ENCODE data around the gene SNX5. TPM values are rescaled to one million over a fixed set of nuclear protein-coding genes. Genes with fewer than 3 reads are reported as not detected.
A peak's percentile ranks its signal among the peaks of the same experiment; 100 is the strongest.

Gene SNX5
- total and polyA plus RNA-seq, 2 of the 13 experiments (the other 11 are each of a cell fraction or from before 2014, with no cell fraction given), result 664 to 1,040 TPM

DNA sequence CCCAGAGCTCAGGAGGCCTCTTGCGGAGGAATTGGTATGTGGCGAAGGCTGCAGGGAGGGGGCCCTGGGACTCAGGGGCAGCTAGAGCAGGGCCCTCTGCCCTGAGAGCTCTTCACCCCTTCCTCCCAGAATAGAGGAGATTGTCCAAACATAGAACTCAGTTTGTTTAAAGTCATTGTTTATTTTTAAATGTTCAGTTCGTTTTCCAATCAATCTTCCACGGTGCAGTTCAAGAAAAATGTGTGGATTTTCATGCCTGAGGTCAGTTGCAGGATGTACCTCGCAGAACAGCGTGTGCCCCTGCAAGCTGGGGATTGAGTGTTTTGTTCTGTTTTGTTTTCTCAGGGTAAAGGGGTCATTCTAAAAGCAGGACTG lies 37.4 kb upstream of the SNX5 start (continued):
- TF ChIP-seq, protein P1, sequence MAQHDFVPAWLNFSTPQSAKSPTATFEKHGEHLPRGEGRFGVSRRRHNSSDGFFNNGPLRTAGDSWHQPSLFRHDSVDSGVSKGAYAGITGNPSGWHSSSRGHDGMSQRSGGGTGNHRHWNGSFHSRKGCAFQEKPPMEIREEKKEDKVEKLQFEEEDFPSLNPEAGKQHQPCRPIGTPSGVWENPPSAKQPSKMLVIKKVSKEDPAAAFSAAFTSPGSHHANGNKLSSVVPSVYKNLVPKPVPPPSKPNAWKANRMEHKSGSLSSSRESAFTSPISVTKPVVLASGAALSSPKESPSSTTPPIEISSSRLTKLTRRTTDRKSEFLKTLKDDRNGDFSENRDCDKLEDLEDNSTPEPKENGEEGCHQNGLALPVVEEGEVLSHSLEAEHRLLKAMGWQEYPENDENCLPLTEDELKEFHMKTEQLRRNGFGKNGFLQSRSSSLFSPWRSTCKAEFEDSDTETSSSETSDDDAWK (CRISPR knock-in tag; IDR thresholded peaks at IDR 0.05), result no peak
- TF ChIP-seq ZNF282 (IDR thresholded peaks at IDR 0.05; ENCODE audit: partially characterized antibody) (no peak), NFE2L2 (IDR thresholded peaks at IDR 0.05; ENCODE audit: low read length) (no peak), XBP1 (CRISPR knock-in tag; IDR thresholded peaks at IDR 0.05) (no peak), TBP (CRISPR knock-in tag; IDR thresholded peaks at IDR 0.05) (no peak), ZNF451 (CRISPR knock-in tag; IDR thresholded peaks at IDR 0.05) (no peak), NCOA2 (CRISPR knock-in tag; IDR thresholded peaks at IDR 0.05) (no peak), SP2 (CRISPR knock-in tag; IDR thresholded peaks at IDR 0.05) (no peak), IRX3 (CRISPR knock-in tag; IDR thresholded peaks at IDR 0.05; ENCODE audit: borderline replicate concordance, low read depth) (no peak), THAP11 (CRISPR knock-in tag; IDR thresholded peaks at IDR 0.05) (no peak), ZNF850 (CRISPR knock-in tag; conservative IDR thresholded peaks at IDR 0.05) (no peak), ZNF160 (CRISPR knock-in tag; IDR thresholded peaks at IDR 0.05) (peak; percentile 59; the same call in 1 of the 2 replicates), ZNF24 (IDR thresholded peaks at IDR 0.05) (no peak), ZNF329 (CRISPR knock-in tag; IDR thresholded peaks at IDR 0.05; ENCODE audit: low read depth) (no peak), JUN (CRISPR knock-in tag; IDR thresholded peaks at IDR 0.05) (no peak), RARA (CRISPR knock-in tag; IDR thresholded peaks at IDR 0.05) (no peak), HDAC1 (CRISPR knock-in tag; IDR thresholded peaks at IDR 0.05) (peak; percentile 42; the same call in 1 of the 2 replicates)
- TF ChIP-seq, protein P2, sequence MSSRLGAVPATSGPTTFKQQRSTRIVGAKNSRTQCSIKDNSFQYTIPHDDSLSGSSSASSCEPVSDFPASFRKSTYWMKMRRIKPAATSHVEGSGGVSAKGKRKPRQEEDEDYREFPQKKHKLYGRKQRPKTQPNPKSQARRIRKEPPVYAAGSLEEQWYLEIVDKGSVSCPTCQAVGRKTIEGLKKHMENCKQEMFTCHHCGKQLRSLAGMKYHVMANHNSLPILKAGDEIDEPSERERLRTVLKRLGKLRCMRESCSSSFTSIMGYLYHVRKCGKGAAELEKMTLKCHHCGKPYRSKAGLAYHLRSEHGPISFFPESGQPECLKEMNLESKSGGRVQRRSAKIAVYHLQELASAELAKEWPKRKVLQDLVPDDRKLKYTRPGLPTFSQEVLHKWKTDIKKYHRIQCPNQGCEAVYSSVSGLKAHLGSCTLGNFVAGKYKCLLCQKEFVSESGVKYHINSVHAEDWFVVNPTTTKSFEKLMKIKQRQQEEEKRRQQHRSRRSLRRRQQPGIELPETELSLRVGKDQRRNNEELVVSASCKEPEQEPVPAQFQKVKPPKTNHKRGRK (CRISPR knock-in tag; IDR thresholded peaks at IDR 0.05), result no peak
- TF ChIP-seq, protein P3, sequence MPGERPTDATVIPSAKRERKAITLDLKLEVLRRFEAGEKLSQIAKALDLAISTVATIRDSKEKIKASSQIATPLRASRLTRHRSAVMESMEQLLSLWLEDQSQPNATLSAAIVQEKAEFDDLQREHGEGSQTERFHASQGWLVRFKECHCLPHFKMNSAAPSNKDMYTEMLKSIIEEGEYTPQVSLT (CRISPR knock-in tag; IDR thresholded peaks at IDR 0.05; ENCODE audit: borderline replicate concordance, low read depth), result no peak
- TF ChIP-seq, protein P4, sequence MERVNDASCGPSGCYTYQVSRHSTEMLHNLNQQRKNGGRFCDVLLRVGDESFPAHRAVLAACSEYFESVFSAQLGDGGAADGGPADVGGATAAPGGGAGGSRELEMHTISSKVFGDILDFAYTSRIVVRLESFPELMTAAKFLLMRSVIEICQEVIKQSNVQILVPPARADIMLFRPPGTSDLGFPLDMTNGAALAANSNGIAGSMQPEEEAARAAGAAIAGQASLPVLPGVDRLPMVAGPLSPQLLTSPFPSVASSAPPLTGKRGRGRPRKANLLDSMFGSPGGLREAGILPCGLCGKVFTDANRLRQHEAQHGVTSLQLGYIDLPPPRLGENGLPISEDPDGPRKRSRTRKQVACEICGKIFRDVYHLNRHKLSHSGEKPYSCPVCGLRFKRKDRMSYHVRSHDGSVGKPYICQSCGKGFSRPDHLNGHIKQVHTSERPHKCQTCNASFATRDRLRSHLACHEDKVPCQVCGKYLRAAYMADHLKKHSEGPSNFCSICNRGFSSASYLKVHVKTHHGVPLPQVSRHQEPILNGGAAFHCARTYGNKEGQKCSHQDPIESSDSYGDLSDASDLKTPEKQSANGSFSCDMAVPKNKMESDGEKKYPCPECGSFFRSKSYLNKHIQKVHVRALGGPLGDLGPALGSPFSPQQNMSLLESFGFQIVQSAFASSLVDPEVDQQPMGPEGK (CRISPR knock-in tag; IDR thresholded peaks at IDR 0.05), result peak; percentile 54
- TF ChIP-seq, protein P5, sequence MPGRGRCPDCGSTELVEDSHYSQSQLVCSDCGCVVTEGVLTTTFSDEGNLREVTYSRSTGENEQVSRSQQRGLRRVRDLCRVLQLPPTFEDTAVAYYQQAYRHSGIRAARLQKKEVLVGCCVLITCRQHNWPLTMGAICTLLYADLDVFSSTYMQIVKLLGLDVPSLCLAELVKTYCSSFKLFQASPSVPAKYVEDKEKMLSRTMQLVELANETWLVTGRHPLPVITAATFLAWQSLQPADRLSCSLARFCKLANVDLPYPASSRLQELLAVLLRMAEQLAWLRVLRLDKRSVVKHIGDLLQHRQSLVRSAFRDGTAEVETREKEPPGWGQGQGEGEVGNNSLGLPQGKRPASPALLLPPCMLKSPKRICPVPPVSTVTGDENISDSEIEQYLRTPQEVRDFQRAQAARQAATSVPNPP (CRISPR knock-in tag; IDR thresholded peaks at IDR 0.05), result no peak
- TF ChIP-seq, protein P6, sequence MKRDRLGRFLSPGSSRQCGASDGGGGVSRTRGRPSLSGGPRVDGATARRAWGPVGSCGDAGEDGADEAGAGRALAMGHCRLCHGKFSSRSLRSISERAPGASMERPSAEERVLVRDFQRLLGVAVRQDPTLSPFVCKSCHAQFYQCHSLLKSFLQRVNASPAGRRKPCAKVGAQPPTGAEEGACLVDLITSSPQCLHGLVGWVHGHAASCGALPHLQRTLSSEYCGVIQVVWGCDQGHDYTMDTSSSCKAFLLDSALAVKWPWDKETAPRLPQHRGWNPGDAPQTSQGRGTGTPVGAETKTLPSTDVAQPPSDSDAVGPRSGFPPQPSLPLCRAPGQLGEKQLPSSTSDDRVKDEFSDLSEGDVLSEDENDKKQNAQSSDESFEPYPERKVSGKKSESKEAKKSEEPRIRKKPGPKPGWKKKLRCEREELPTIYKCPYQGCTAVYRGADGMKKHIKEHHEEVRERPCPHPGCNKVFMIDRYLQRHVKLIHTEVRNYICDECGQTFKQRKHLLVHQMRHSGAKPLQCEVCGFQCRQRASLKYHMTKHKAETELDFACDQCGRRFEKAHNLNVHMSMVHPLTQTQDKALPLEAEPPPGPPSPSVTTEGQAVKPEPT (CRISPR knock-in tag; IDR thresholded peaks at IDR 0.05; ENCODE audit: low read depth), result no peak
- TF ChIP-seq, protein P7, sequence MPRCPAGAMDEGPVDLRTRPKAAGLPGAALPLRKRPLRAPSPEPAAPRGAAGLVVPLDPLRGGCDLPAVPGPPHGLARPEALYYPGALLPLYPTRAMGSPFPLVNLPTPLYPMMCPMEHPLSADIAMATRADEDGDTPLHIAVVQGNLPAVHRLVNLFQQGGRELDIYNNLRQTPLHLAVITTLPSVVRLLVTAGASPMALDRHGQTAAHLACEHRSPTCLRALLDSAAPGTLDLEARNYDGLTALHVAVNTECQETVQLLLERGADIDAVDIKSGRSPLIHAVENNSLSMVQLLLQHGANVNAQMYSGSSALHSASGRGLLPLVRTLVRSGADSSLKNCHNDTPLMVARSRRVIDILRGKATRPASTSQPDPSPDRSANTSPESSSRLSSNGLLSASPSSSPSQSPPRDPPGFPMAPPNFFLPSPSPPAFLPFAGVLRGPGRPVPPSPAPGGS (CRISPR knock-in tag; IDR thresholded peaks at IDR 0.05), result no peak
